ENCODE results near the gene APOC3.
A peak's percentile ranks its signal among the peaks of the same experiment; 100 is the strongest.

The APOC3 gene

DNA sequence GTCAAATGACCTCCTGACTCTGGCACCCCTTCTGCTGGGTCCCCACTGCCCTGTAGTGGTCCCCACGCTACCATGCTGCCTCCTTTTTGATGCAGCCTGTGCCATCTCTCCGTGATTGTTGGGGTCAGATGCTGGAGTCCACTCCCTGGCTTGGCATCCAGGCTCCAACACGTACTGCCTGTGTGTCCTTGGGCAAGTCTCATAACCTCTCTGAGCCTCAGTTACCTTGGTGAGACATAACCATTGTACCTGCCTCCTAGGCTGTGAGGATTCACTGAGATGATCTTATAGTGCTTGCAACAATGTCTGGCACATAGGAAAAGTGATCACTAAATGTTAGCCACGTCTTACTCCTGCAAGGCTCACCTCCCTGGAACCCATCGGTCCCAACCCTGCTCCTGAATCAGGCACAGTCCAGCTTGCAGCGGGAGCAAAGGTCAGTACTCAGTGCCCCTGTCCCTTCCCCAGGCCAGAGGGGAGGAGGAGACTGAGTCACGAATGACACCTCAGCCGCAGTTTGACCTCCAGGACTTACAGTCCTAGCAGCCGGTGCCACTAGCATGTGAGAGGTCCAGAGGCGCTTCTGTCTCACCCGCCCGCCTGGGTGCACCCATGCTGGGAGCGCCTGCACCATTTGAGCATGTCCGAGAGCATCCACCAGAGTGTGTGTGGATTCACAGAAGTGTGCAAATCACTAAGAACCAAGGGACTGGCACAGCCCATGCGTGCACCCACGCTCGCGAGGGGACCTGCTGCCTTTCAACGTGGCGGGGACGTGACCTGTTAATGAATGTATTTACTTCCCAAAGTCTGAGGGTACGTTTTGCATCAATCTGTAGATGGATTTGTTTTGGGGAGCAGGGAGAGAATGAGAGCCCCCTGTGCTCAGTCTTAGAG, 3.6 kb upstream of the APOC3 start:
- no peak for DNase-seq
- Histone ChIP-seq H3K4me1 (peaks cover 11% of the 10 kb centered on the region), H3K27me3 (no peaks in the 10 kb centered on the region), H3K9me3 (no peaks in the 10 kb centered on the region), H3K36me3 (no peaks in the 10 kb centered on the region), H3K4me3 (ENCODE audit: low read depth, low read length) (no peak overlapping the region)
- TF ChIP-seq, protein P1, sequence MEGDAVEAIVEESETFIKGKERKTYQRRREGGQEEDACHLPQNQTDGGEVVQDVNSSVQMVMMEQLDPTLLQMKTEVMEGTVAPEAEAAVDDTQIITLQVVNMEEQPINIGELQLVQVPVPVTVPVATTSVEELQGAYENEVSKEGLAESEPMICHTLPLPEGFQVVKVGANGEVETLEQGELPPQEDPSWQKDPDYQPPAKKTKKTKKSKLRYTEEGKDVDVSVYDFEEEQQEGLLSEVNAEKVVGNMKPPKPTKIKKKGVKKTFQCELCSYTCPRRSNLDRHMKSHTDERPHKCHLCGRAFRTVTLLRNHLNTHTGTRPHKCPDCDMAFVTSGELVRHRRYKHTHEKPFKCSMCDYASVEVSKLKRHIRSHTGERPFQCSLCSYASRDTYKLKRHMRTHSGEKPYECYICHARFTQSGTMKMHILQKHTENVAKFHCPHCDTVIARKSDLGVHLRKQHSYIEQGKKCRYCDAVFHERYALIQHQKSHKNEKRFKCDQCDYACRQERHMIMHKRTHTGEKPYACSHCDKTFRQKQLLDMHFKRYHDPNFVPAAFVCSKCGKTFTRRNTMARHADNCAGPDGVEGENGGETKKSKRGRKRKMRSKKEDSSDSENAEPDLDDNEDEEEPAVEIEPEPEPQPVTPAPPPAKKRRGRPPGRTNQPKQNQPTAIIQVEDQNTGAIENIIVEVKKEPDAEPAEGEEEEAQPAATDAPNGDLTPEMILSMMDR (IDR thresholded peaks at IDR 0.05; ENCODE audit: low read depth, low read length) = no peak

DNA sequence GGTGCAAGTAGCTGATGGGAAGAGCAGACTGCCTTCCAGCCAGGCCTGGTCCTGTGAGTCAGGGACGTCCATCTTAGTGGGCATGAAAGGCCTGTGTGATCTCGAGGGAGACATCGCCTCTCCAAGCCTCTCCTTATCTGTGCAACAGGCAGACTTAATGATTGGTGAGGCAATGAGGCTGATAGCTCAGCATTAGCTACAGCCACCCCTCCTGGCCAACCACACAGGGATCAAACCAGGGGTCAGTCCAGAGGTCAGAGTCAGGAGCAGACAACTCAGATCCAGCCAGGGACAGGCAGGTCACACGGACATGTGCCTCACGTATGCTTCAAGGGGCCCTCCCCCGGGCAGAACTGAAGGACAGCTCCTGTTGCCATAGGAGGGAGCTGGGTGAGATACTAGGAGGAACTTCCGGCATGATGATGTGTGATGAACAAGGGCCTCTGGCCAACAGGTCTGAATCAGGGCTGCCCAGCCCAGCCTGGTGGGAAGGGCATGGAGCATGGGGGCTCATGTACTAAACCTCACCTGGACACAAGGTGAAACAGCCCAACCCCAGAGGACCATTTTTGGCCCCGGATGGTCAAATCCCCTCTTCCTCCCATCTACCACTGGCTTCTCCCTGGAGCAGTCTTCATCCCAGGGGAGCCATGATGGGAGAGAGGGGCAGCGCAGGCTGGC, 2.8 kb upstream of the APOC3 start:
- DNase-seq = no peak
- no peaks in the 10 kb centered on the region for H3K9me3 ChIP-seq

DNA sequence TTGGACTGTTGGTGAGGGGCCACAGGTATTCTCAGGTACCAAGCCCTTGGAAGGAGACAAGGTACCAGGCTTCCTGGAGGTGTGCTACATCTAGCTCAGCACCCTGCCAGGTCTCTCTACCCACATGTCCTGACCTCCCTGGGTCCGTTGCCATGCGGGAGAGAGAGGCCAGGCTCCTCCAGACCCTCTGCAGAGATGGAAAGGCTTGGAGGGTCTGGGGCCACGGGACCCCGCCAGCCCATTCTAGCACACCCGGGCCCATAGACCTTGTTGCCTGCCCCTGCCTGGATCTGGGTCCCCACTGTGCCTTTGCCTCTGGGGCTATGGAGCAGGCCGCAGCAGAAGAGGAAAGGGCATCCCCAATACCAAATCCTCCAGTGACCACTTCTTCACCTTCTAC, 2.2 kb upstream of the APOC3 start:
- Histone ChIP-seq H3K36me3 (no peaks in the 10 kb centered on the region), H3K4me3 (ENCODE audit: low read depth, low read length) (no peak overlapping the region), H3K4me1 (peaks cover 11% of the 10 kb centered on the region), H3K27me3 (no peaks in the 10 kb centered on the region), H3K9me3 (no peaks in the 10 kb centered on the region)
- no peak for DNase-seq
- TF ChIP-seq, protein P1 (IDR thresholded peaks at IDR 0.05; ENCODE audit: low read depth, low read length) = no peak

More for the DNA sequence above, 2.8 kb upstream of the APOC3 start:
- H3K27me3 ChIP-seq = no peaks in the 10 kb centered on the region
- H3K4me3 ChIP-seq (ENCODE audit: low read depth, low read length) = no peak overlapping the region
- TF ChIP-seq, protein P1 (IDR thresholded peaks at IDR 0.05; ENCODE audit: low read depth, low read length) = no peak
- no peaks in the 10 kb centered on the region for H3K36me3 ChIP-seq
- peaks cover 11% of the 10 kb centered on the region for H3K4me1 ChIP-seq

- TF ChIP-seq, protein P1 (IDR thresholded peaks at IDR 0.05; ENCODE audit: low read depth, low read length) = peak; percentile 44
- H3K9me3 ChIP-seq = no peaks in the 10 kb centered on the region
- H3K36me3 ChIP-seq = no peaks in the 10 kb centered on the region
- H3K27me3 ChIP-seq = no peaks in the 10 kb centered on the region
- H3K4me1 ChIP-seq = peaks cover 11% of the 10 kb centered on the region
- peak; percentile 51 for DNase-seq
- H3K4me3 ChIP-seq (ENCODE audit: low read depth, low read length) = no peak overlapping the region
Measured at GRCh38 chr11:116828632-116829524, 829 bp upstream of the APOC3 start.

DNA sequence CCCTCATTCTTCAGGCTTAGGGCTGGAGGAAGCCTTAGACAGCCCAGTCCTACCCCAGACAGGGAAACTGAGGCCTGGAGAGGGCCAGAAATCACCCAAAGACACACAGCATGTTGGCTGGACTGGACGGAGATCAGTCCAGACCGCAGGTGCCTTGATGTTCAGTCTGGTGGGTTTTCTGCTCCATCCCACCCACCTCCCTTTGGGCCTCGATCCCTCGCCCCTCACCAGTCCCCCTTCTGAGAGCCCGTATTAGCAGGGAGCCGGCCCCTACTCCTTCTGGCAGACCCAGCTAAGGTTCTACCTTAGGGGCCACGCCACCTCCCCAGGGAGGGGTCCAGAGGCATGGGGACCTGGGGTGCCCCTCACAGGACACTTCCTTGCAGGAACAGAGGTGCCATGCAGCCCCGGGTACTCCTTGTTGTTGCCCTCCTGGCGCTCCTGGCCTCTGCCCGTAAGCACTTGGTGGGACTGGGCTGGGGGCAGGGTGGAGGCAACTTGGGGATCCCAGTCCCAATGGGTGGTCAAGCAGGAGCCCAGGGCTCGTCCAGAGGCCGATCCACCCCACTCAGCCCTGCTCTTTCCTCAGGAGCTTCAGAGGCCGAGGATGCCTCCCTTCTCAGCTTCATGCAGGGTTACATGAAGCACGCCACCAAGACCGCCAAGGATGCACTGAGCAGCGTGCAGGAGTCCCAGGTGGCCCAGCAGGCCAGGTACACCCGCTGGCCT, 641 bp downstream of the APOC3 start:
- DNase-seq = no peak
- H3K27me3 ChIP-seq = no peaks in the 10 kb centered on the region
- no peak overlapping the region for H3K4me3 ChIP-seq (ENCODE audit: low read depth, low read length)
- no peaks in the 10 kb centered on the region for H3K9me3 ChIP-seq
- TF ChIP-seq, protein P1 (IDR thresholded peaks at IDR 0.05; ENCODE audit: low read depth, low read length) = no peak
- H3K36me3 ChIP-seq = no peaks in the 10 kb centered on the region
- H3K4me1 ChIP-seq = peaks cover 11% of the 10 kb centered on the region

Measured in BE2C (cell line).